Non-pigmented ciliary epithelial cell (primary cell): ENCODE data around the gene CNTNAP2.

ENCODE experiments used
- DNase-seq: peaks from one replicate; pipeline ENCODE4 v3.0.0-alpha.2; 2010; ENCODE audit warnings: low read depth

Gene CNTNAP2

GRCh38 chr7:147015999-147016398 lies 899.4 kb downstream of the CNTNAP2 start:
- no peak for DNase-seq

- DNase-seq, result peak; percentile 19
Measured at GRCh38 chr7:147022056-147022455, 905.5 kb downstream of the CNTNAP2 start.

- DNase-seq, result no peak
Measured at GRCh38 chr7:147023440-147023839, 906.8 kb downstream of the CNTNAP2 start.

GRCh38 chr7:147029953-147030352 lies 913.4 kb downstream of the CNTNAP2 start:
- no peak for DNase-seq

- DNase-seq, result no peak
Measured at GRCh38 chr7:147033641-147034040, 917.0 kb downstream of the CNTNAP2 start.

DNA sequence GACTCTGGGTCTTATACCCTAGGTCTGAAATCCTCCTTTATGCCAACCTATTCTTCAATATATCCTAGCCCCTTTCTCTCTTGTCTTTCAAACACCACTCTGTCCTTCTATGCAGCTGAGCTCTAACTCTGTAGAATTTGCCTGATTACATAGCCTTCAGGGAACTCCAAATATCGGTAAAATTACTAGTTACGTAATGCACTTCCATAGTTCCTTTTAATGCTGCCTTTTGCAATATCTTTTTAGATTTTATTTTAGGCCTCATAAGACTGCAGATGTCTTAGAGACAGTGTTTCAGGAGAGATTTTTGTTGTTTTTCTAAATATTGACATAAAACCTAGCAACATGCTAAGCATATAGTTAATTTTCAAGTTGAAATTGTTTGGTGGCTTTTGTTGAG lies 924.8 kb downstream of the CNTNAP2 start:
- no peak for DNase-seq

GRCh38 chr7:147044941-147045340 lies 928.3 kb downstream of the CNTNAP2 start:
- no peak for DNase-seq

- no peak for DNase-seq
Measured at GRCh38 chr7:147047696-147048095, 931.1 kb downstream of the CNTNAP2 start.

DNA sequence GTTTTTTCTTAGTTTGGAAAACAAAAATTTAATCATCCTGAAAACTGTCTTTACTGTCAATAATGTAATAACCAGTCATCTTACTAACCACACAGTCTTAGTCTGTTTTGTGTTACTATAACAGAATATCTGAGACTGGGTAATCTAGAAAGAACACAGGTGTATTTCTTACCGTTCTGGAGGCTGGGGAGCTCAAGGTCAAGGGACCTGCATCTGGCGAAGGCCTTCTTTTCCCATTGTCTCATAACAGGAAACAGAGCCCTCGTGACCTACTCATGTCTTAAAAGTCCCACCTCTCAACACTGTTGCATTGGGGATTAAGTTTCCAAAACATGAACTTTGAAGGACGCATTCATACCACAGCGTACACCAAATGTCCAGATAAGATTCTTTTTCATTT lies 932.3 kb downstream of the CNTNAP2 start:
- DNase-seq, result no peak

DNA sequence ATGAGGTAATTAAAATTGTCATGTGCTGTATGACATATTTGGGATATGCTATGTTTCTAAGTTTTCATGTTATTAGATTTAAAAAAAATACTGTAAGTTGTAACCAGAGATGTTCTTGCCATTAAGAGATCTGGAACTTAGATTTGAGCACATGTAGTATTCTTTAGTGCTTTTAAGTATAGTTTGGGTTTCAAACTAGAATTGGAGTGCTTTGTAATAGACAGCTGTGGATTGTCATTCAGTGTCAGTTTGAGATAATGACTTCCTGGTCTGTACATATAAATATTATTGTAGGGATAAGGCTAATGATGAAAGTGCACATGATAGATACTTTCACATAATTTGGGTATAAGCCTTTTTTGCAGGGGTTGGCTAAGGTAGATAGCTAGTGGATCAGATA lies 936.2 kb downstream of the CNTNAP2 start:
- no peak for DNase-seq

DNA sequence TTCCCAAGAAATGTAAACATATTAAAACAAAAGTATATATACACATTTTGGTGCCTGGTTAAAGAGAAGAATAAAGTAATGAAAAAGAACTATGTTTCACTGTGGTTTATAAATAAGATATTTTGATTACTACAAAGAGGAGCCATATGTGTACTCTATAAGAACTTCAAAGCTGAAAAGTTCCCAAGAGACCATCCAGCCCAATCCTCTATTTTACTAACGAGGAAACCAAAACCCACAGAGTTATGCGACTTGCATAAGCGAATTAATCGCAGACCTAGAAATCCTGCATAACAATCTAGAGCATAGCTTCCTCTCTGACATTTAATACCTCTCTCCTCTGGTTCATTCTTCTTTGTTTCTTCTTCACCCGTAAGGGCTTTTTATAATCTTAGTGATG lies 937.1 kb downstream of the CNTNAP2 start:
- DNase-seq, result no peak

GRCh38 chr7:147060070-147060469 lies 943.5 kb downstream of the CNTNAP2 start:
- no peak for DNase-seq

DNA sequence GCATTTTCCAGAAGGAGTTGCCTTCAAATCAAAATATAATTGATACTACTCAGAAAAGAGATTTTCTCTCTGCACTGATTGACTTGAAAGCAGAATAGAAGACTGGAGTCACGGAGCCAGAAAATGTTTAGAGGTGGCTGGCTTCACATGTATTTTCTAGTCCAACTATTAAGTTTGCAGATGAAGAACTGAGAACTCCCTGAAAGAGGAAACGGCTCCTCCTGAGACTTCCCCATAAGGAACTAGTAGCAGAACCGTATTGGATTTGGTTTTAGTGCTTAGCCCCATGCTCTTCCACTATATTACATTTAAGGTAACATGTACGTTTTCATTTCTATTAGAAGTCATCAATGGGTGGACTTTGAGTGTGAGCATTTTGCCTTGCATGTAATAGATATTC lies 946.3 kb downstream of the CNTNAP2 start:
- DNase-seq, result no peak

- no peak for DNase-seq
Measured at GRCh38 chr7:147068842-147069241, 952.2 kb downstream of the CNTNAP2 start.

DNA sequence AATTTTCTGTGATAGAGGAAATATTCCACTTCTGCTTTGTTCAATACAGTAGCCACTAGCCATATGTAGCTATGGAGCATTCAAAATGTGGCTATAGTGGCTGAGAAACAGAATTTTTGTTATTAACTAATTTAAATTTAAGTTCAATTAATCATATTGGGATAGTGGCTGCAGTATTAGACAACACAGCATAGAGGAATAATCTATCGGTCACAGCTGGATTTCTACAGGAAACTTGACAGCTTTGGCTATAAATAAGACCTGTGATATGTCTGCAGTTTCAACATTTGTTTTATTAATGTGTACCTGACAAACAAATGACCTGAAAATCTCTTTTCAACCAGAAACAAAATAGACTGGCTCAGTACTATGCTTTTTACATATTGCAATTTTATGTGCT lies 953.2 kb downstream of the CNTNAP2 start:
- DNase-seq, result no peak

DNA sequence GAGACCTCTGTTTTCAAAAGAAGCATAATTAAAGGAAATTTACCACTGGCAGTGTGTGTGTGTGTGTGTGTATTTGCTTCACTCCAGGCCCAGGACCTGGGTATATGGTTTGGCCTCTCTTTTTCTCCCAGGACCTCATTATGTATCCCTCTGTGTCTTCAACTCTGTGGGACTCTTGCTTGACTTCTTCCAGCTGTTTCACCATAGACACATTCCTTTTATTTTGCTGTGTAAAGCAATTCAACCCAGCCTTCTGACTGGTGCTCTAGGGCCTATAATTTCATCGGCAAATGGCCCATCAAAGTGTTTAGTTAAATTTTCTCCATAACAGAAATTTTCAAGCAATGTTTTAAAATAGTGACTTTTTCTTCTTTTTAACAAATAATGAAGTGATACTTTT lies 954.3 kb downstream of the CNTNAP2 start:
- DNase-seq, result no peak

- DNase-seq, result no peak
Measured at GRCh38 chr7:147071536-147071935, 954.9 kb downstream of the CNTNAP2 start.

- DNase-seq, result no peak
Measured at GRCh38 chr7:147078312-147078711, 961.7 kb downstream of the CNTNAP2 start.

GRCh38 chr7:147079083-147079482 lies 962.5 kb downstream of the CNTNAP2 start:
- DNase-seq, result no peak

- no peak for DNase-seq
Measured at GRCh38 chr7:147079921-147080420, 963.4 kb downstream of the CNTNAP2 start.

- no peak for DNase-seq
Measured at GRCh38 chr7:147081117-147081516, 964.5 kb downstream of the CNTNAP2 start.

DNA sequence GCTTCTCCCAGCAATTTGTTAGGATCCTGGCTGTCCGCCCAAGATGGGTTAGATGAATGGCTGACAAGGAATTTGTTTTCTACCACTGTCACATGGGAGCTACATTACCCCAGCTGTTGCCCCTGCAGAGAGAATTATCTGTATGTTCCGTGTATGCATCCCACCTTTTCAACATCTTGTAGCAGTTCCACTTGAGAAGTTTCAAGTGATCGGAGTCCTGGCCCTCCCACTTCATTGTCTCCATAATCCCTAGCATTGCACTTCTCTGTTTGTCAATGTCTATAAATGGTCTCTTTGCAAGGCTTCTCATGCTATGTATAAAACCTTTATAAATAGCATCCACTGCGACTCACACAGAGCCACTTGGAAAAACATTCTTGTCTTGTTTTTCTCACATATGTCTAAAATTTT lies 972.5 kb downstream of the CNTNAP2 start:
- no peak for DNase-seq

- no peak for DNase-seq
Measured at GRCh38 chr7:147089608-147090007, 973.0 kb downstream of the CNTNAP2 start.

DNA sequence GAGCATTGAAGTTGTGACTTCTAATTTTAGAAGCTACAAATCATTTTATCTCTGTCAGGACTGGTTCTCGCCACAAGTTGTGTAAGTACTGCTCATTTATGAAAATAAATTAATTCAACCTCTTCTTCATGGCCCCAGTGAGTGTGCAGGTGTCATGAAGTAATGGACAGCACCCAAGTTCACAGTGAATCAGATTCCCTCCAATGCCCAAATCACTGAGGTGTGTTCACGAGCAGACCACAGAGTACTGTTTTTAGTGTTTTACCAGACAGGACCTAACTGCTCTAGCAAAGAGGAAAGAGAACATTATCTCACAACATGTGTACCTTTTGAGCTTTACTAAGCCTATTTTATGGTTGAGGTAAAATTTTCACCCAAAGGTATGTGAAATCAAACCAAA lies 980.0 kb downstream of the CNTNAP2 start:
- no peak for DNase-seq

DNA sequence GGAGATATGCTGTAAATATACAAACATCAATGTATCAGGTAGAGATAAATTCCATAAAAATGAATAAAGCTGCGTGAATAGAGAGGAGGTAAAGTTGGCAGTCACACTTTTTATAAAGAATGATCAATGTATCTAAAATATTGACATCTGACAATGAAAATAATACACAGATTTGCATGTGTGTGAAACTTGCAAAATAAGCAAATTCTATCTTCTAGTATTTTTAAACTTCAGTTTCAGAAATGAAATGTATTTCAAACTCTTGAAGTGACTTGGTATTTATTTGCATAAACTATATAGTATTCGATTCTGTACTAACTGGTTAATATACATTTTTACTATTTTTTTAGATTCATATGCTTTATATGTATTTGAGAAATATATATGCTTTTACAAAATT lies 986.6 kb downstream of the CNTNAP2 start:
- no peak for DNase-seq
